ENCODE data around the gene CPSF4.

GRCh38 chr7:99473315-99473596, 34.5 kb downstream of the CPSF4 start:
- TF ChIP-seq POLR2A (IDR thresholded peaks at IDR 0.05) (no peak), CTCF (IDR thresholded peaks at IDR 0.05) (no peak)

Data from thyroid gland (tissue), 4 donors.